K562 (cell line): ENCODE measurements around the gene PAQR7. TPM values are rescaled to one million over a fixed set of nuclear protein-coding genes. Genes with fewer than 3 reads are reported as not detected.
A peak's percentile ranks its signal among the peaks of the same experiment; 100 is the strongest.

Experiments
- BRCA1 ChIP-seq, 2 experiments: fragments of 450-650 bp in 1 of 2; sonication (generic) in 1 of 2; formaldehyde crosslinking in 1 of 2; IDR thresholded peaks; 2 replicates each; pipeline versions ENCODE4 v1.5.0 to v1.6.1; 2017 to 2020; ENCODE audit warnings: mild to moderate bottlenecking in 1 of 2, missing genetic modification reagents in 1 of 2
- ESRRA ChIP-seq: fragments of 450-650 bp; IDR thresholded peaks from 2 replicates; pipeline ENCODE4 v1.6.1; 2014; ENCODE audit warnings: low read depth, mild to moderate bottlenecking, moderate library complexity, borderline replicate concordance
- FOS ChIP-seq: IDR thresholded peaks from 3 replicates; pipeline ENCODE4 v1.6.1; 2011; ENCODE audit not compliant: insufficient read length; ENCODE audit errors: extremely low read depth
- HLTF ChIP-seq: fragments of 450-650 bp; IDR thresholded peaks from 2 replicates; pipeline ENCODE4 v1.6.1; 2016
- JUND ChIP-seq, 2 experiments: IDR thresholded peaks; 2 replicates in 1 of 2; 3 replicates in 1 of 2; pipeline ENCODE4 v1.6.1; 2011; ENCODE audit warnings: borderline replicate concordance in 2 of 2, low read depth in 2 of 2, low read length in 2 of 2, improper control_type of control experiment in 1 of 2, missing biosample characterization in 1 of 2, missing genetic modification characterization in 1 of 2, missing genetic modification reagents in 1 of 2
- MTA2 ChIP-seq: fragments of 450-650 bp; IDR thresholded peaks from 2 replicates; pipeline ENCODE4 v1.6.1; 2016; ENCODE audit warnings: low read depth
- NCOA2 ChIP-seq, 2 experiments: fragments of 450-650 bp; IDR thresholded peaks; 2 replicates each; pipeline ENCODE4 v1.6.1; 2018; ENCODE audit warnings: mild to moderate bottlenecking in 2 of 2, moderate library complexity in 1 of 2; ENCODE audit not compliant: partially characterized antibody in 2 of 2
- NCOA4 ChIP-seq: fragments of 450-650 bp; IDR thresholded peaks from 2 replicates; pipeline ENCODE4 v1.6.1; 2018; ENCODE audit warnings: mild to moderate bottlenecking; ENCODE audit not compliant: partially characterized antibody
- SIRT6 ChIP-seq: IDR thresholded peaks from one replicate; pipeline ENCODE4 v1.6.1; 2012; ENCODE audit warnings: low read depth, mild to moderate bottlenecking, control low read depth, inconsistent platforms, low read length, moderate library complexity
- U2AF2 ChIP-seq: fragments of 200-400 bp; formaldehyde crosslinking; optimal IDR thresholded peaks from 2 replicates; pipeline ENCODE3; 2017; ENCODE audit warnings: low read depth, mild to moderate bottlenecking, low read length
- ZBTB17 ChIP-seq: fragments of 450-650 bp; formaldehyde crosslinking; IDR thresholded peaks from 2 replicates; pipeline ENCODE4 v1.4.0; 2020; ENCODE audit warnings: mild to moderate bottlenecking
- ZNF140 ChIP-seq: fragments of 250-450 bp; sonication (Bioruptor Pico); IDR thresholded peaks from 2 replicates; pipeline ENCODE4 v1.8.0; 2021; ENCODE audit warnings: moderate library complexity, mild to moderate bottlenecking, inconsistent platforms
- ZNF347 ChIP-seq: fragments of 450-650 bp; formaldehyde crosslinking; IDR thresholded peaks from 2 replicates; pipeline ENCODE4 v1.4.0; 2020; ENCODE audit warnings: low read depth, mild to moderate bottlenecking, moderate library complexity
- ZNF79 ChIP-seq: fragments of 250-450 bp; sonication (Bioruptor Pico); IDR thresholded peaks from 2 replicates; pipeline ENCODE4 v1.4.0; 2020; ENCODE audit warnings: low read depth, mild to moderate bottlenecking, moderate library complexity
- polyA plus RNA-seq, 8 experiments: library from polyadenylated mRNA; depleted of rRNA in 4 of 8; stranded (reverse) in 5 of 8; unstranded in 3 of 8; fragments of >200 nt; fragmentation: Nextera tagmentation in 2 of 8; fragmentation: Illumina TruSeq in 1 of 8; extraction: Ambion mirVana in 2 of 8; extraction: Trizol in 1 of 8; gene quantifications; 2 replicates each; pipeline versions ENCODE4 v1.2.1 to v1.2.3, GENCODE V29; 2011 to 2014; ENCODE audit warnings: inconsistent platforms in 1 of 8, missing spikeins in 1 of 8
- total RNA-seq, 7 experiments: library from RNA; depleted of rRNA in 6 of 7; stranded (reverse); fragments of >200 nt in 6 of 7; fragmentation: Illumina TruSeq in 2 of 7; extraction: Trizol in 2 of 7; gene quantifications; 2 replicates each; pipeline versions ENCODE4 v1.2.1 to v1.2.3, GENCODE V29; 2011 to 2021; ENCODE audit warnings: low replicate concordance in 1 of 7
- TF ChIP-seq, protein P1 (sequence below): fragments of 250-450 bp; sonication (Bioruptor Pico); IDR thresholded peaks from 2 replicates; pipeline ENCODE4 v1.5.0; 2022; ENCODE audit warnings: mild to moderate bottlenecking
- TF ChIP-seq, protein P2 (sequence below): fragments of 450-650 bp; IDR thresholded peaks from 2 replicates; pipeline ENCODE4 v1.6.1; 2014; ENCODE audit warnings: low read depth, mild to moderate bottlenecking, moderate library complexity, borderline replicate concordance
- TF ChIP-seq, protein P3 (sequence below): sonication (generic); formaldehyde crosslinking; IDR thresholded peaks from 2 replicates; pipeline ENCODE4 v1.8.0; 2022; ENCODE audit warnings: mild to moderate bottlenecking, low read depth, missing genetic modification reagents
- TF ChIP-seq, protein P4 (sequence below), 2 experiments: fragments of 450-650 bp in 1 of 2; IDR thresholded peaks; 2 replicates each; pipeline ENCODE4 v1.6.1; 2011 to 2017; ENCODE audit warnings: low read depth in 2 of 2, antibody characterized with exemption in 1 of 2, borderline replicate concordance in 1 of 2, low read length in 1 of 2, mild to moderate bottlenecking in 1 of 2, mixed read lengths in 1 of 2; ENCODE audit not compliant: control insufficient read depth in 1 of 2

The PAQR7 gene
- total and polyA plus RNA-seq, 9 of the 15 experiments (the other 6 are each of a cell fraction or from before 2014, with no cell fraction given) = 1.1 to 5.2 (median 2.6) TPM

DNA sequence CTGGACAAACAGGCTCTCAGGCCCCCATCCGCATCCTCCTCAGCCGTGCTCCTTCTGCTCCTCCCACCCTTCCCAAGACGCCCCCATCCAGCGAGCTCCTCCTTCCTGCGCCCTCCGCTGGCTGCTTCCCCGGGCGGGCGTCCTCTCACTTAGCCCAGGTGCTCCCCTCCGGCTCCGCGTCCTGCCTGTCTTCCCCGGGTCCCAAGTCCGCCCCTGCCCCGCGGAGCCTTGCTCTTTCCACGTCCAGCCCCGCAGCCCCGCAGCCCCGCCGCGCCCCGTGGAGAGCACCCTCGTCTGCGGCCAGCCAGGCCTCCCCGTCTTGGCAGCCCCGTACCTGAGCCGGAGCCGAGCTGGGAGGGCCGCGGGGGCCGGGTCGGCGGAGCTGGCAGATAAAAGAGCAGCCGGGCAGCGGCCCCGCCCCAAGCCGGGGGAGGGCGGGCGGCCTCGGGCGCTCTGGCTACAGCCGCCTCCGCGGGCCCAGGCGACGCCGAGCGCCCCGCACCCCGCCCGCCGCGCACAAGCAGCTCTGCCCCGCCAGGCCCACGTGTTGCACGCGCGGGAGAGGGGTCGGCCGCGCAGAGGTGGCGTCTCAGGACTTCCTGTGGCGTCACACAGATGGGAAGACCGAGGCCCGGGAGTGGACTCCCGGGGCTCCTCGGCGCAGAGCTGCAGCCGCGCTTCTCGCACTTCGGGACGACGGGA, at the start of gene PAQR7 (continued):
- TF ChIP-seq, protein P1, sequence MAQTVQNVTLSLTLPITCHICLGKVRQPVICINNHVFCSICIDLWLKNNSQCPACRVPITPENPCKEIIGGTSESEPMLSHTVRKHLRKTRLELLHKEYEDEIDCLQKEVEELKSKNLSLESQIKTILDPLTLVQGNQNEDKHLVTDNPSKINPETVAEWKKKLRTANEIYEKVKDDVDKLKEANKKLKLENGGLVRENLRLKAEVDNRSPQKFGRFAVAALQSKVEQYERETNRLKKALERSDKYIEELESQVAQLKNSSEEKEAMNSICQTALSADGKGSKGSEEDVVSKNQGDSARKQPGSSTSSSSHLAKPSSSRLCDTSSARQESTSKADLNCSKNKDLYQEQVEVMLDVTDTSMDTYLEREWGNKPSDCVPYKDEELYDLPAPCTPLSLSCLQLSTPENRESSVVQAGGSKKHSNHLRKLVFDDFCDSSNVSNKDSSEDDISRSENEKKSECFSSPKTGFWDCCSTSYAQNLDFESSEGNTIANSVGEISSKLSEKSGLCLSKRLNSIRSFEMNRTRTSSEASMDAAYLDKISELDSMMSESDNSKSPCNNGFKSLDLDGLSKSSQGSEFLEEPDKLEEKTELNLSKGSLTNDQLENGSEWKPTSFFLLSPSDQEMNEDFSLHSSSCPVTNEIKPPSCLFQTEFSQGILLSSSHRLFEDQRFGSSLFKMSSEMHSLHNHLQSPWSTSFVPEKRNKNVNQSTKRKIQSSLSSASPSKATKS (CRISPR knock-in tag) = no peak
- TF ChIP-seq U2AF2 (no peak), ZNF79 (CRISPR knock-in tag) (no peak), ZBTB17 (CRISPR knock-in tag) (peak; percentile 80; the same call in 1 of the 2 replicates), HLTF (0 out of 2 replicates have a peak, but pooled peaks have one; percentile 59), ESRRA (0 out of 2 replicates have a peak, but pooled peaks have one; percentile 36), ZNF347 (CRISPR knock-in tag) (no peak), JUND (IDR thresholded peaks at IDR 0.05; ENCODE audit: borderline replicate concordance, low read depth, low read length) (no peak), JUND (tag; IDR thresholded peaks at IDR 0.05; ENCODE audit: borderline replicate concordance, low read depth, low read length) (no peak), BRCA1 (IDR thresholded peaks at IDR 0.05) (no peak), BRCA1 (CRISPR knock-in tag; IDR thresholded peaks at IDR 0.05) (no peak), NCOA2 (IDR thresholded peaks at IDR 0.05; ENCODE audit: partially characterized antibody in 2 of 2) (no peak), SIRT6 (no peak), MTA2 (no peak), NCOA4 (no peak), FOS (no peak), ZNF140 (CRISPR knock-in tag) (no peak)
- TF ChIP-seq, protein P2, sequence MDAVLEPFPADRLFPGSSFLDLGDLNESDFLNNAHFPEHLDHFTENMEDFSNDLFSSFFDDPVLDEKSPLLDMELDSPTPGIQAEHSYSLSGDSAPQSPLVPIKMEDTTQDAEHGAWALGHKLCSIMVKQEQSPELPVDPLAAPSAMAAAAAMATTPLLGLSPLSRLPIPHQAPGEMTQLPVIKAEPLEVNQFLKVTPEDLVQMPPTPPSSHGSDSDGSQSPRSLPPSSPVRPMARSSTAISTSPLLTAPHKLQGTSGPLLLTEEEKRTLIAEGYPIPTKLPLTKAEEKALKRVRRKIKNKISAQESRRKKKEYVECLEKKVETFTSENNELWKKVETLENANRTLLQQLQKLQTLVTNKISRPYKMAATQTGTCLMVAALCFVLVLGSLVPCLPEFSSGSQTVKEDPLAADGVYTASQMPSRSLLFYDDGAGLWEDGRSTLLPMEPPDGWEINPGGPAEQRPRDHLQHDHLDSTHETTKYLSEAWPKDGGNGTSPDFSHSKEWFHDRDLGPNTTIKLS = peak; percentile 80
- TF ChIP-seq, protein P3, sequence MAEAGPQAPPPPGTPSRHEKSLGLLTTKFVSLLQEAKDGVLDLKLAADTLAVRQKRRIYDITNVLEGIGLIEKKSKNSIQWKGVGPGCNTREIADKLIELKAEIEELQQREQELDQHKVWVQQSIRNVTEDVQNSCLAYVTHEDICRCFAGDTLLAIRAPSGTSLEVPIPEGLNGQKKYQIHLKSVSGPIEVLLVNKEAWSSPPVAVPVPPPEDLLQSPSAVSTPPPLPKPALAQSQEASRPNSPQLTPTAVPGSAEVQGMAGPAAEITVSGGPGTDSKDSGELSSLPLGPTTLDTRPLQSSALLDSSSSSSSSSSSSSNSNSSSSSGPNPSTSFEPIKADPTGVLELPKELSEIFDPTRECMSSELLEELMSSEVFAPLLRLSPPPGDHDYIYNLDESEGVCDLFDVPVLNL (CRISPR knock-in tag) = 0 out of 2 replicates have a peak, but pooled peaks have one; percentile 51
- TF ChIP-seq, protein P4, sequence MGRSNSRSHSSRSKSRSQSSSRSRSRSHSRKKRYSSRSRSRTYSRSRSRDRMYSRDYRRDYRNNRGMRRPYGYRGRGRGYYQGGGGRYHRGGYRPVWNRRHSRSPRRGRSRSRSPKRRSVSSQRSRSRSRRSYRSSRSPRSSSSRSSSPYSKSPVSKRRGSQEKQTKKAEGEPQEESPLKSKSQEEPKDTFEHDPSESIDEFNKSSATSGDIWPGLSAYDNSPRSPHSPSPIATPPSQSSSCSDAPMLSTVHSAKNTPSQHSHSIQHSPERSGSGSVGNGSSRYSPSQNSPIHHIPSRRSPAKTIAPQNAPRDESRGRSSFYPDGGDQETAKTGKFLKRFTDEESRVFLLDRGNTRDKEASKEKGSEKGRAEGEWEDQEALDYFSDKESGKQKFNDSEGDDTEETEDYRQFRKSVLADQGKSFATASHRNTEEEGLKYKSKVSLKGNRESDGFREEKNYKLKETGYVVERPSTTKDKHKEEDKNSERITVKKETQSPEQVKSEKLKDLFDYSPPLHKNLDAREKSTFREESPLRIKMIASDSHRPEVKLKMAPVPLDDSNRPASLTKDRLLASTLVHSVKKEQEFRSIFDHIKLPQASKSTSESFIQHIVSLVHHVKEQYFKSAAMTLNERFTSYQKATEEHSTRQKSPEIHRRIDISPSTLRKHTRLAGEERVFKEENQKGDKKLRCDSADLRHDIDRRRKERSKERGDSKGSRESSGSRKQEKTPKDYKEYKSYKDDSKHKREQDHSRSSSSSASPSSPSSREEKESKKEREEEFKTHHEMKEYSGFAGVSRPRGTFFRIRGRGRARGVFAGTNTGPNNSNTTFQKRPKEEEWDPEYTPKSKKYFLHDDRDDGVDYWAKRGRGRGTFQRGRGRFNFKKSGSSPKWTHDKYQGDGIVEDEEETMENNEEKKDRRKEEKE (IDR thresholded peaks at IDR 0.05; ENCODE audit: borderline replicate concordance in 1 of 2, control insufficient read depth in 1 of 2, low read depth in 2 of 2, low read length in 1 of 2) = no peak
